Measurements from ENCODE around the gene KREMEN2. TPM values are rescaled to one million over a fixed set of nuclear protein-coding genes. Genes with fewer than 3 reads are reported as not detected.

The KREMEN2 gene
- total and polyA plus RNA-seq, 2 of the 13 experiments (the other 11 are each of a cell fraction or from before 2014, with no cell fraction given): 0.48 to 1.2 TPM

GRCh38 chr16:2969545-2970521 lies 5.8 kb downstream of the KREMEN2 start (continued):
- TF ChIP-seq ZNF552 (CRISPR knock-in tag; IDR thresholded peaks at IDR 0.05; ENCODE audit: borderline replicate concordance) (no peak; the same call in 1 of the 2 replicates), ZBTB8A (CRISPR knock-in tag; IDR thresholded peaks at IDR 0.05; ENCODE audit: borderline replicate concordance, low read depth) (no peak), ZMYM3 (CRISPR knock-in tag; IDR thresholded peaks at IDR 0.05) (peak; percentile 19; the same call in 1 of the 2 replicates), NFIB (CRISPR knock-in tag; IDR thresholded peaks at IDR 0.05; ENCODE audit: borderline replicate concordance) (no peak), ZNF646 (CRISPR knock-in tag; IDR thresholded peaks at IDR 0.05) (no peak), ZNF296 (CRISPR knock-in tag; conservative IDR thresholded peaks at IDR 0.05) (no peak), ZNF674 (CRISPR knock-in tag; IDR thresholded peaks at IDR 0.05; ENCODE audit: low read depth) (no peak), ZFP37 (CRISPR knock-in tag; IDR thresholded peaks at IDR 0.05; ENCODE audit: borderline replicate concordance) (0 out of 2 replicates have a peak, but pooled peaks have one; percentile 24), ZNF431 (CRISPR knock-in tag; IDR thresholded peaks at IDR 0.05; ENCODE audit: borderline replicate concordance, low read depth) (no peak), NFRKB (IDR thresholded peaks at IDR 0.05) (no peak), STAG1 (CRISPR knock-in tag; IDR thresholded peaks at IDR 0.05) (peak; percentile 28), LCORL (IDR thresholded peaks at IDR 0.05) (no peak), LCORL (CRISPR knock-in tag; IDR thresholded peaks at IDR 0.05) (peak; percentile 78), ZBTB7A (CRISPR knock-in tag; IDR thresholded peaks at IDR 0.05) (0 out of 2 replicates have a peak, but pooled peaks have one; percentile 25), GMEB1 (CRISPR knock-in tag; IDR thresholded peaks at IDR 0.05; ENCODE audit: borderline replicate concordance) (no peak), ZNF180 (CRISPR knock-in tag; IDR thresholded peaks at IDR 0.05; ENCODE audit: borderline replicate concordance, low read depth) (no peak), CEBPB (IDR thresholded peaks at IDR 0.05; ENCODE audit: borderline replicate concordance, low read depth, low read length) (no peak), BRCA1 (CRISPR knock-in tag; IDR thresholded peaks at IDR 0.05) (no peak), NR0B2 (CRISPR knock-in tag; IDR thresholded peaks at IDR 0.05) (no peak), CCDC6 (CRISPR knock-in tag; IDR thresholded peaks at IDR 0.05) (no peak)

Data from HepG2 (cell line).